ENCODE results near the gene CELF4. TPM values are rescaled to one million over a fixed set of nuclear protein-coding genes. Genes with fewer than 3 reads are reported as not detected.

The CELF4 gene
- total and polyA plus RNA-seq, 2 donors (not counting 1 experiment from before 2014, with no cell fraction given) = 0.17 TPM; not detected in 1

DNA sequence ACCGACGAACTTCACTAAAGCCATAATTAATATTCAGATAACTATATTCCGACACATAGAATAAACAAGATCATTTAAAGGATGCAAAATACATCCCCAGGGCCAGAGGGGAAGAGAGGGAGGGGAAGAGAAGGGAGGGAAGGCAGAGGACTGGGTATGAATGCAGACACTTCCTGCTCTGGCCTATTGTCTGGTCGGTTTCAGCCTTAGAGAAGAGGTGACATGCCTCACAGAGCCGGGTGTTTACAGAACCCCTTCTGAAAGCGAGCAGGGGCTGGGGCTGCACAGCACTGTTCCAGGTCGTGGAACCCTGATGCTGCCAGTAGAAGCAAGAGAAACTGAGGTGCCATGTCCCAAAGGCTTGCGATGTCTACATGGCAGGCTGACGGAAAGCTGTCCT, 31.0 kb downstream of the CELF4 start:
- Histone ChIP-seq H3K79me2 (ENCODE audit: control insufficient read depth, insufficient read depth, low read length) (no peaks in the 10 kb centered on the region), H4K20me1 (ENCODE audit: control insufficient read depth, extremely low read depth, insufficient read depth, low read length) (no peaks in the 10 kb centered on the region), H3K9me3 (ENCODE audit: control insufficient read depth, insufficient read depth, low read depth, low read length) (no peaks in the 10 kb centered on the region), H3K27me3 (ENCODE audit: control insufficient read depth, insufficient read depth, low read length) (no peaks in the 10 kb centered on the region), H3K27ac (ENCODE audit: insufficient read depth, low read length) (no peak overlapping the region), H2AFZ (ENCODE audit: low read length) (no peak overlapping the region), H3K9ac (ENCODE audit: insufficient read depth, low read length) (no peak overlapping the region), H3K4me3 (replicated peaks in 1 of 4; ENCODE audit: control extremely low read depth in 1 of 4, insufficient read depth in 1 of 4, low read depth in 3 of 4, low read length in 4 of 4) (no peak overlapping the region), H3K4me2 (ENCODE audit: extremely low read depth, insufficient read depth, low read length) (no peak overlapping the region), H3K4me1 (ENCODE audit: control insufficient read depth, extremely low read depth, insufficient read depth, low read length) (no peaks in the 10 kb centered on the region), H3K36me3 (ENCODE audit: control insufficient read depth, insufficient read depth, low read length) (no peaks in the 10 kb centered on the region)
- DNase-seq (ENCODE audit: low read depth in 2 of 2) = no peak
- TF ChIP-seq EZH2 (IDR thresholded peaks at IDR 0.05; ENCODE audit: low read length, missing control alignments) (no peak), CTCF (conservative IDR thresholded peaks at IDR 0.05 in 1 of 2, IDR thresholded peaks at IDR 0.05 in 1 of 2; ENCODE audit: low read depth in 1 of 2, low read length in 2 of 2) (no peak)

DNA sequence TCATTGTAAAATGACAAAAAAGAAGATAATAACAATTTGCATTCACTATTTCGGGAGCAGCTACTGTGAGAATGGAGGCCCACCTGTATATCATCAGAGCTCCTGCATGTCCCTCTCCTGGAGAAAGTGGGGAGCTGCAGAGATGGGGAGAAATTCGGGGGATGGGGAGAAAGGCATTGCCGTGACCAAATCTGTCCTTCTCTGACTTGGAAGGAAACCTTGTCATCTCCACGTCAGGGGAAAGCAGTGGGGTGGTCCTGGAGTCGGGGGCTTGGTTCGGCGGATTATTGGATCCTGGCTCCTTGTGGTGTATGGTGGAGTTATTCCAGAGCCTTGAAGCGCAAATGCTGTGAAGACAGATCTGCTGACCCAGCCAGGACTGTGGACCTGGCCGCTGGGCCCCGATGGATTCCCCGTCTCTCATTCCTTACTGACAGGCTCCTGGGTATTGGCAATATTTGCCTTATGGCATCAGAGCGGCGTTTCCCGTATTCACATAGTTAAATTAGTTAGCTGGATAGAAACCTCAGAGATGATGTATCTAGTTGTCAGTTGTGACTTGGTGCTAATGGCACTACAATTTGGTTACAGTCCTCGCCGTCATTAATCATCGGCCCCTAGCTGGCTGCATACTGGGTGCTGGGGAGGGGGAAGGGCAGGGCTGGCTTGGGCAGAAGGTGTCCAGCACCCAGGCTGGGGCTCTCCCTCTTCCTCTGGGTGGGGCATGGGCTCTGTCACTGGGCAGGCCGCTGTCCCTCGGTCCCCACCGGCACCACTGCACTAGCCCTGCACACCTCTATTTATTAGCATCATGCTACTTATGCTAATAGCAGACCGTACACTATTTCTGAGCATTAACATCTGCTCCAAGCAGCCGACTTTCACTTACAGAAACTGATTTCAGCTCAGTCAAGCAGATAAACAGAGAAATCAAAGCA, 31.7 kb downstream of the CELF4 start:
- Histone ChIP-seq H3K79me2 (ENCODE audit: control insufficient read depth, insufficient read depth, low read length) (no peaks in the 10 kb centered on the region), H3K27me3 (ENCODE audit: control insufficient read depth, insufficient read depth, low read length) (no peaks in the 10 kb centered on the region), H3K27ac (ENCODE audit: insufficient read depth, low read length) (no peak overlapping the region), H3K4me2 (ENCODE audit: extremely low read depth, insufficient read depth, low read length) (no peak overlapping the region), H3K36me3 (ENCODE audit: control insufficient read depth, insufficient read depth, low read length) (no peaks in the 10 kb centered on the region), H4K20me1 (ENCODE audit: control insufficient read depth, extremely low read depth, insufficient read depth, low read length) (no peaks in the 10 kb centered on the region), H3K4me3 (replicated peaks in 1 of 4; ENCODE audit: control extremely low read depth in 1 of 4, insufficient read depth in 1 of 4, low read depth in 3 of 4, low read length in 4 of 4) (no peak overlapping the region), H3K4me1 (ENCODE audit: control insufficient read depth, extremely low read depth, insufficient read depth, low read length) (no peaks in the 10 kb centered on the region), H3K9me3 (ENCODE audit: control insufficient read depth, insufficient read depth, low read depth, low read length) (no peaks in the 10 kb centered on the region), H3K9ac (ENCODE audit: insufficient read depth, low read length) (no peak overlapping the region), H2AFZ (ENCODE audit: low read length) (no peak overlapping the region)
- DNase-seq (ENCODE audit: low read depth in 2 of 2) = no peak
- TF ChIP-seq EZH2 (IDR thresholded peaks at IDR 0.05; ENCODE audit: low read length, missing control alignments) = no peak
- TF ChIP-seq CTCF (conservative IDR thresholded peaks at IDR 0.05 in 1 of 2, IDR thresholded peaks at IDR 0.05 in 1 of 2; ENCODE audit: low read depth in 1 of 2, low read length in 2 of 2) = no peak

GRCh38 chr18:37532917-37533316, 32.7 kb downstream of the CELF4 start:
- DNase-seq (ENCODE audit: low read depth in 2 of 2) = no peak
- no peak overlapping the region for H3K4me3 ChIP-seq (replicated peaks in 1 of 4; ENCODE audit: control extremely low read depth in 1 of 4, insufficient read depth in 1 of 4, low read depth in 3 of 4, low read length in 4 of 4)
- H3K79me2 ChIP-seq (ENCODE audit: control insufficient read depth, insufficient read depth, low read length) = no peaks in the 10 kb centered on the region
- TF ChIP-seq CTCF (conservative IDR thresholded peaks at IDR 0.05 in 1 of 2, IDR thresholded peaks at IDR 0.05 in 1 of 2; ENCODE audit: low read depth in 1 of 2, low read length in 2 of 2) (no peak), EZH2 (IDR thresholded peaks at IDR 0.05; ENCODE audit: low read length, missing control alignments) (no peak)
- no peaks in the 10 kb centered on the region for H3K4me1 ChIP-seq (ENCODE audit: control insufficient read depth, extremely low read depth, insufficient read depth, low read length)
- no peaks in the 10 kb centered on the region for H3K27me3 ChIP-seq (ENCODE audit: control insufficient read depth, insufficient read depth, low read length)
- H3K27ac ChIP-seq (ENCODE audit: insufficient read depth, low read length) = no peak overlapping the region
- no peak overlapping the region for H3K9ac ChIP-seq (ENCODE audit: insufficient read depth, low read length)
- no peak overlapping the region for H3K4me2 ChIP-seq (ENCODE audit: extremely low read depth, insufficient read depth, low read length)
- H4K20me1 ChIP-seq (ENCODE audit: control insufficient read depth, extremely low read depth, insufficient read depth, low read length) = no peaks in the 10 kb centered on the region
- no peaks in the 10 kb centered on the region for H3K9me3 ChIP-seq (ENCODE audit: control insufficient read depth, insufficient read depth, low read depth, low read length)
- H3K36me3 ChIP-seq (ENCODE audit: control insufficient read depth, insufficient read depth, low read length) = no peaks in the 10 kb centered on the region
- no peak overlapping the region for H2AFZ ChIP-seq (ENCODE audit: low read length)
